Ishikawa (cell line): Measurements from ENCODE around the gene PTPN7.

Experiments
- CEBPB ChIP-seq: IDR thresholded peaks from 2 replicates; pipeline ENCODE4 v1.6.1; 2012
- CREB1 ChIP-seq: IDR thresholded peaks from 2 replicates; pipeline ENCODE4 v1.6.1; 2012; ENCODE audit warnings: low read depth
- EGR1 ChIP-seq: IDR thresholded peaks from 2 replicates; pipeline ENCODE4 v1.6.1; 2012
- EP300 ChIP-seq: IDR thresholded peaks from 2 replicates; pipeline ENCODE4 v1.6.1; 2012; ENCODE audit warnings: borderline replicate concordance
- FOXM1 ChIP-seq: IDR thresholded peaks from 2 replicates; pipeline ENCODE4 v1.6.1; 2012; ENCODE audit warnings: low read depth, borderline replicate concordance
- MAX ChIP-seq: IDR thresholded peaks from 2 replicates; pipeline ENCODE4 v1.6.1; 2012
- NFIC ChIP-seq: IDR thresholded peaks from 2 replicates; pipeline ENCODE4 v1.6.1; 2012
- RAD21 ChIP-seq: IDR thresholded peaks from 2 replicates; pipeline ENCODE4 v1.6.1; 2012; ENCODE audit warnings: low read depth
- REST ChIP-seq: IDR thresholded peaks from 2 replicates; pipeline ENCODE4 v1.6.1; 2012; ENCODE audit warnings: low read depth, mild to moderate bottlenecking
- TAF1 ChIP-seq: IDR thresholded peaks from 2 replicates; pipeline ENCODE4 v1.6.1; 2012; ENCODE audit warnings: low read depth, mild to moderate bottlenecking
- TCF12 ChIP-seq: IDR thresholded peaks from 2 replicates; pipeline ENCODE4 v1.6.1; 2012; ENCODE audit warnings: low read depth
- TEAD4 ChIP-seq: IDR thresholded peaks from 2 replicates; pipeline ENCODE4 v1.6.1; 2012
- USF1 ChIP-seq: IDR thresholded peaks from 2 replicates; pipeline ENCODE4 v1.6.1; 2012
- YY1 ChIP-seq: IDR thresholded peaks from 2 replicates; pipeline ENCODE4 v1.6.1; 2012; ENCODE audit warnings: low read depth
- ZBTB7A ChIP-seq: IDR thresholded peaks from 2 replicates; pipeline ENCODE4 v1.6.1; 2012; ENCODE audit warnings: low read depth

PTPN7 gene

GRCh38 chr1:202149566-202149965 is 10.8 kb downstream of the PTPN7 start:
- TF ChIP-seq ZBTB7A = no peak
- TF ChIP-seq CEBPB = no peak
- no peak for TF ChIP-seq YY1
- TF ChIP-seq TCF12 = no peak
- no peak for TF ChIP-seq RAD21
- TF ChIP-seq FOXM1 = no peak
- no peak for TF ChIP-seq EP300
- no peak for TF ChIP-seq TAF1
- TF ChIP-seq EGR1 = no peak
- TF ChIP-seq USF1 = no peak
- no peak for TF ChIP-seq MAX

GRCh38 chr1:202148391-202148790 is 12.0 kb downstream of the PTPN7 start:
- TF ChIP-seq EGR1 = no peak
- TF ChIP-seq TAF1 = no peak
- no peak for TF ChIP-seq CEBPB
- no peak for TF ChIP-seq ZBTB7A
- no peak for TF ChIP-seq TCF12
- TF ChIP-seq YY1 = no peak
- no peak for TF ChIP-seq NFIC
- TF ChIP-seq REST = no peak
- no peak for TF ChIP-seq FOXM1
- TF ChIP-seq EP300 = no peak
- TF ChIP-seq MAX = no peak
- TF ChIP-seq CREB1 = no peak
- no peak for TF ChIP-seq RAD21
- no peak for TF ChIP-seq USF1
- no peak for TF ChIP-seq TEAD4

- TF ChIP-seq ZBTB7A (no peak), NFIC (no peak), TCF12 (no peak), TEAD4 (no peak), EP300 (no peak), USF1 (no peak), MAX (no peak), YY1 (no peak), EGR1 (no peak), RAD21 (no peak), FOXM1 (no peak), TAF1 (no peak), REST (no peak), CEBPB (no peak), CREB1 (no peak)
These were observed 13.4 kb downstream of the PTPN7 start for GRCh38 chr1:202146993-202147392.

- TF ChIP-seq YY1 = no peak
- no peak for TF ChIP-seq TCF12
- TF ChIP-seq MAX = no peak
- TF ChIP-seq NFIC = no peak
These were observed 14.1 kb downstream of the PTPN7 start for GRCh38 chr1:202146279-202146678.

- no peak for TF ChIP-seq NFIC
These were observed 15.2 kb downstream of the PTPN7 start for GRCh38 chr1:202145068-202145743.
